ENCODE measurements around the gene SPRR2A.
"Not testable (repeated sequence)": the region's sequence is repeated elsewhere in the genome, so short reads cannot be mapped to it uniquely, and the experiment has no call there.

SPRR2A gene

GRCh38 chr1:153024413-153024812 is 32.9 kb downstream of the SPRR2A start:
- no peak for DNase-seq (ENCODE audit: low read depth)

GRCh38 chr1:153023109-153023508 is 34.2 kb downstream of the SPRR2A start:
- DNase-seq (ENCODE audit: low read depth) = no peak

- DNase-seq (ENCODE audit: low read depth) = not testable (repeated sequence)
Measured at GRCh38 chr1:153022340-153022739, 35.0 kb downstream of the SPRR2A start.

- not testable (repeated sequence) for DNase-seq (ENCODE audit: low read depth)
Measured at GRCh38 chr1:153021829-153022228, 35.5 kb downstream of the SPRR2A start.

- DNase-seq (ENCODE audit: low read depth) = not testable (repeated sequence)
Measured at GRCh38 chr1:153011235-153011758, 46.0 kb downstream of the SPRR2A start.

Measured in HS-5 (cell line).